ENCODE measurements around the gene PFN3.

PFN3 gene

DNA sequence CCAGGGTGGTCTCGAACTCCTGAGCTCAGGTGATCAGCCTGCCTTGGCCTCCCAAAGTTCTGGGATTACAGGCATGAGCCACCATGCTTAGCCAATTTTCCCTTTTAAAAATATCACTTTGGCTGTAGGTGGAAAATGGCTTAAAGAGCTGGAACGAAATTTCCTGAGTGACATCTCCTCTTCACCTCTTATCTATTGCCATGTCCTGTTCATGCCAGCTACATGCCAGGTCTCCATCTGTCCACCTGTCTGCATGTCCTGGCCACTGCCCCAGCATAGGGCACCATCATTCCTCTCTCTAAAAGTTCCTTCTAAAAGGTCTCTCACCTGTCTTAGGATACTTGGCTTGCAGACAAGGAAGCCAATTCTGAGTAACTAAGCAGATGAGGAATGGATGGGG, 23.2 kb upstream of the PFN3 start:
- no peak for TF ChIP-seq GATA3 (IDR thresholded peaks at IDR 0.05; ENCODE audit: low read depth, low read length)
- no peak for TF ChIP-seq GATA2 (IDR thresholded peaks at IDR 0.05; ENCODE audit: low read depth, low read length)

DNA sequence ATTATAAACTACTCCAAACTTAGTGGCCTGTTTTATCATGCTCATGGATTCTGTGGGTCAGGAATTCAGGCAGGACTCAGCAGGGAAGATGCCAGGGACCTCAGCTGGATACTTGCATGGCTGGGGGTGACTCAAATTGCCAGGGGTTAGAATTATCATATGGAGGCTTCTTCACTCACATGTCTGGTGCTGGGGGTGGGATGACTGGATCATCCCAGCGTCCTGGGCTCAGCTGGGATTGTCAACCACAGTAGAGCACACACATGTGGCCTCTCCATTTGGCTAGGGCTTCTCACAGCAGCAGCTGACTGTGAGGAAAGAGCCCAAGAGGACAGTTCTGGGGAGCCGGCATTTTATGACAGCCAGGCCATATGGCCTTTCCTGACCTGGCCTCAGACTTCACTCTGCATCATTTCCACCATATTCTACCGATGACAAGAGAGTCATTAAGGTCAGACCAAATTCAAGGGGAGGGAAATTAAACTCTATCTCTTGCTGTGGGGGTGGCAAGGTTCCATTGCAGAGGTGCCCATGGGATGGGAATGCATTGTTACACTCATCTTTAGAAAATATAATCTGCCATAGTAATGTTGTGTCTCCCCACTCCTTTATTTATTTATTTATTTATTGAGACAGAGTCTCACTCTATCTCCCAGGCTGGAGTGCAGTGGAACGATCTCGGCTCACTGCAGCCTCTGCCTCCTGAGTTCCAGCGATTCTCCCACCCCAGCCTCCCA, 20.8 kb upstream of the PFN3 start:
- TF ChIP-seq GATA3 (IDR thresholded peaks at IDR 0.05; ENCODE audit: low read depth, low read length): no peak
- TF ChIP-seq GATA2 (IDR thresholded peaks at IDR 0.05; ENCODE audit: low read depth, low read length): no peak

DNA sequence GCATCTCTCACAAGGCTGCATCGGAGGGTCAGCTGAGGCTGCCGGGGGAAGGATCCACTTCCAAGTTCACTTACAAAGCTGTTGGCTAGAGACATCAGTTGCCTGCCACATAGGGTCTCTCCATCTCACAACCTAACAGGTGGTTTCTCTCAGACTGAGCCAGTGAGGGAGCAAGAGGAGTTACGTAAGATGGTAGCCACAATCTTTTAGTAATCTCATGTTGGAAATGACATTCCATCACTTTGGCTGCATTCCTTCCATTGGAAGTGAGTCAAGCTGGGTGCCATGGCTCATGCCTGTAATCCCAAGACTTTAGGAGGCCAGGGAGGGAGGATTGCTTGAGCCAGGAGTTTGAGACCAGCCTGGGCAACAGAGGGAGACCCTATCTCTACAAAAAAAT, 18.6 kb upstream of the PFN3 start:
- TF ChIP-seq GATA2 (IDR thresholded peaks at IDR 0.05; ENCODE audit: low read depth, low read length) (no peak), GATA3 (IDR thresholded peaks at IDR 0.05; ENCODE audit: low read depth, low read length) (no peak)

DNA sequence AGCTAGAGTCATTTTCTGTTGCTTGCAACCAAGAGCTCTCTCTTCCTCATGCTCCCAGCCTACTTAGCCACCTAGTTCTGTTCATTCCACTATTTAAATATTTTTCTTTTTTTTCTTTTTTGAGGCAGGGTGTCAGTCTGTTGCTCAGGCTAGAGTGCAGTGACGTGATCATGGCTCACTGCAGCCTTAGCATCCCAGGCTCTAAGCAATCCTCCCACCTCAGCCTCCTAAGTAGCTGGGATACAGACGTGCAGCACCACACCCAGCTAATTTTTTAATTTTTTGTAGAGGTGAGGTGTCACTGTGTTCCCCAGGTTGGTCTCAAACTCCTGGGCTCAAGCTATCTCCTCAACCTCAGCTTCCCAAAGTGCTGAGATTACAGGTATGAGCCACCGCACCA, 14.0 kb upstream of the PFN3 start:
- no peak for TF ChIP-seq GATA3 (IDR thresholded peaks at IDR 0.05; ENCODE audit: low read depth, low read length)
- TF ChIP-seq GATA2 (IDR thresholded peaks at IDR 0.05; ENCODE audit: low read depth, low read length): no peak

DNA sequence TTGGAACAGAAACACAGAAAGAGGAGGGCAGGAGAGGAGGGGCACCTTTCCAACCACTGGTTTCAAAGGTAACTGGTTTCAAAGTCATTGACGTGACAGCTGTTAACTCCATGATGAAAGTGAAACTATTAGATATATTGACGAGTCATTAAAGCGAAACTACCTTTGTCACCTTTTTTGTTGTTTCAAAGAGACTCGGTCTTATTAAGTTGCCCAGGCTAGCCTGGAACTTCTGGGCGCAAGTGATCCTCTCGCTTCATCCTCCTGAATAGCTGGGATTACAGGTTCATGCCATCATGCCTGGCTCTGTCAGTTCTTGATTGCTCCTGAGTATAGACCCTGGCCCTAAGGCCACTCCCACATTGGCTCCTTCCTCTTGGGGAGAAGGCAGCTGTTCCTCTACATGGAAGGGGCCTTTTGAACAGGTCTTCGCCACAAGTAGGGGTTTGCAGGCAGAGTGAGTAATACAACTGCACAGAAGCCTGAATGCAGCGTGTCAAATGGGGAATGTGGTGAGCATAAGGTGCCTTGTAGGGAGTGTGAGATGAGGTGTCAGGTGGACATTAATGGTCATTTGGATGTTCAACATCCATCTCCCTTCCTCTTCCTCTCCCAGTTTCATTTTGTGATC, 12.3 kb upstream of the PFN3 start:
- TF ChIP-seq GATA2 (IDR thresholded peaks at IDR 0.05; ENCODE audit: low read depth, low read length): no peak
- no peak for TF ChIP-seq GATA3 (IDR thresholded peaks at IDR 0.05; ENCODE audit: low read depth, low read length)

DNA sequence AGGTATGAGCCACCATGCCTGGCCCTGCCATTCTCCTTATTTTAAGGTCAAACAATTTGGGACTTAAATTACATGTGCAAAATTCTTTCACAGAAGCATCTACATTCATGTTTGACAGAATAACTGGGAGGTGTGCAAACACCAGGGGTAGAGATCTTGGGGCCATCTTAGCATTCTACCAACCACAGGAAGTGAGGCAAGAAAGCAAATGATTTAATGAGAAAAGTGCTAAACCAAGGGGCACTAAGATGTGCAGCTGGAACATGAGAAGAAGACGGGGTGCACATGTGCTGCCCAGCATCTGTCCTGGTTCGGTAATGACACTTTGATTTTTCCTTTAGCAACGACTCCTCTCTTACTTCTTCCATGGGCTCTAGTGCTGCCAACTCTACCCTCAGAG, 10.1 kb upstream of the PFN3 start:
- TF ChIP-seq GATA2 (IDR thresholded peaks at IDR 0.05; ENCODE audit: low read depth, low read length): no peak
- TF ChIP-seq GATA3 (IDR thresholded peaks at IDR 0.05; ENCODE audit: low read depth, low read length): no peak

DNA sequence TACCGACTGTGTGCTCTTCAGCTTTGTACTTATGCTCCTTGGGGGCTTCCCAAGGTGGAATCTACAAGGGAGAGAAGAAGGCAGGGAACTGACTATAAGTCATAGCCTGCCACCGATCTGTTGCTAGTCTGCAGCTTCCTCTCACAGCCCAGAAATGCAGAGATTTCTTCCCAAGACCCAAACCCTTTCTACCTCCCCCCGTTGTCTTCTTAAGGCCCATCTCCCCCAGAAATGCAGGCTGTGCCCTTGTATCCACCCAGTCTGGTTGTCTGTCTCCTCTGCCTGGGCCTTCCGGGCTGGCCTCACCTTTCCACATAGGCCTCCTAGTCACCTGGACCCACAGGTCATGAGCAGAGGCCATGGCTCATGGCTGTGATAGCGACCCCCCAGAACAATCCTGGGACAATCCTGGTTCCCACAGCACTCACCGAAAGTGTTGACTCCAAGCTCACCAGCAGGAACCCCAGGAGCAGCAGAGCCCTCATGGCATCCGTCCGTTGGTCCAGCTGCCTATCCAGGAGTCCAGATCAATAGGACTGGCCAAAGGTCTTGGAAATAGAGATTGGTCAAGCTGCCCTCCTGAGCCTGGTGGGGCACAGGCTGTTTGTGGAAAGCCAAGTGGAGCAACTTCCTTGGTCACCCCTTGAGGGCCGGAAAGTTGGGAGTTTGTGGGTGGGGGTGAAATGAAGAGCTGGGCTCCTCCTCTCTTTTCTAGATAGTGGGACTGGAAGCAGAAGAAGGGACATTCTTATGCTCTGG, 8.8 kb upstream of the PFN3 start, which contains the start of gene F12:
Gene F12 (minus strand): TSS at position 522 of the 759 bp plus-strand sequence. CDS start 37 bp downstream, at position 485.
- TF ChIP-seq GATA3 (IDR thresholded peaks at IDR 0.05; ENCODE audit: low read depth, low read length): no peak

DNA sequence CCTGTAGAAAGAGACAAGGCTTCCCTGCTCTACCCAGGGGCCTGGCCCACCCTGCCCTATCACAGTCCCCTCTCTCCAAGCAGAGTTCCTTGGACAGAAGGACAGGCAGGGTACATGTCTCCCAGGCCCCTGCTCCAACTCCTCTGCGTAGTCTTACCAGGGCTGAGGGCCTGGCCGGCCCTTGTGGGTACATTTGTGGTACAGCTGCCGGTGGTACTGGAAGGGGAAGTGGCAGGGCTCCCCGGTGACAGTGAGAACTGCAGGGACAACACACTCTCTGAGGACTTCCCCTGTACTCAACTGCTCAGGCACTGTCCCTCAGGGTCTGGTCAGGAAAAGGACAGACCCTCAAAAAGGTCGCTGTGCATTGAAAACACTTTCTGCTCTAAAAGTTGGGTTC, 5.3 kb upstream of the PFN3 start:
- TF ChIP-seq GATA3 (IDR thresholded peaks at IDR 0.05; ENCODE audit: low read depth, low read length) (no peak), GATA2 (IDR thresholded peaks at IDR 0.05; ENCODE audit: low read depth, low read length) (no peak)

DNA sequence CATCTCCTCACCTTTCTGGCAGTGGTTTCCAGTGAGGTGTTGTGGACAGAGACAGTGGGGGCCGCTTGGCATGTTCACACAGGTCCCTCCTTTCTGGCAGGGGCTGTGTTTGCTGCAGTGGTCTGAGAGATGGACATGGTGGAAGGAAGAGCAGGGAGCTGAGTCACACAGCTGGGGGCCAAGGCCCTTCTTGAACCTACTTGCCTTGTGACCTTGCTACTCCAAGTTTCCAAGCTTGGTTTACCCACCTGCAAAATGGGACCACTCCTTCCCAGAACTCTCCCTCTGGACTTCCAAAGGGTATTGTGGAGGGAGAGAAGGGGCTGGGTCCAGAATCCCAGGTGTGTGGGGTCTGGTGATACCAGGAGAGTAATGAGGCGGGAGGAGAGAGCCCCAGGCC, 4.9 kb upstream of the PFN3 start:
- TF ChIP-seq GATA2 (IDR thresholded peaks at IDR 0.05; ENCODE audit: low read depth, low read length) (no peak), GATA3 (IDR thresholded peaks at IDR 0.05; ENCODE audit: low read depth, low read length) (no peak)

DNA sequence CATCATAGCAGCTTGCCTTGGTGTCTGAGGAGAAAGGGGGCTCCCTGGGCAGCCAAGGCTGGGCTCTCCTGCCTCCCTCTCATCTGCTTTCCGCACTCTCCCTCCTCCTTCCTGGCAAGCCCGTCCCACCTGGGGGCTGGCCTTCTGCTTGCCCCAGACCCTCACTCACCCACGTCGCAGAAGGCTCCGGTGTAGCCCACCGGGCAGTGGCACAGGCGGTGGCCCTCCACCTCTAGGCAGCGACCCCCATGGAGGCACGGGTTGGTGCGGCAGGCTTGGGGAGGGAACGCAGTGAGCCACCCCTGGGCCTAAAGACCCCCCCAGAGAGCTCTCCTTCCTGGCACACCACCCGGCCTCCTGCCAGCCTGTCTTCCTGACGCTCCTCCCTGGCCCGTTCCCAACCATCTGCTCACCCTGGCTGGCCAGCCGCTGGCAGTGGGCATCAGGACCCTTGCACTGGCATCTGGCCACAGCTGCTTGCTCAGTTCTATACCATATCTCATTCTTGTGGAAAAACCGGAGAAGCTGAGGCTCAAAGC, 4.2 kb upstream of the PFN3 start:
- TF ChIP-seq GATA2 (IDR thresholded peaks at IDR 0.05; ENCODE audit: low read depth, low read length) (no peak), GATA3 (IDR thresholded peaks at IDR 0.05; ENCODE audit: low read depth, low read length) (no peak)

DNA sequence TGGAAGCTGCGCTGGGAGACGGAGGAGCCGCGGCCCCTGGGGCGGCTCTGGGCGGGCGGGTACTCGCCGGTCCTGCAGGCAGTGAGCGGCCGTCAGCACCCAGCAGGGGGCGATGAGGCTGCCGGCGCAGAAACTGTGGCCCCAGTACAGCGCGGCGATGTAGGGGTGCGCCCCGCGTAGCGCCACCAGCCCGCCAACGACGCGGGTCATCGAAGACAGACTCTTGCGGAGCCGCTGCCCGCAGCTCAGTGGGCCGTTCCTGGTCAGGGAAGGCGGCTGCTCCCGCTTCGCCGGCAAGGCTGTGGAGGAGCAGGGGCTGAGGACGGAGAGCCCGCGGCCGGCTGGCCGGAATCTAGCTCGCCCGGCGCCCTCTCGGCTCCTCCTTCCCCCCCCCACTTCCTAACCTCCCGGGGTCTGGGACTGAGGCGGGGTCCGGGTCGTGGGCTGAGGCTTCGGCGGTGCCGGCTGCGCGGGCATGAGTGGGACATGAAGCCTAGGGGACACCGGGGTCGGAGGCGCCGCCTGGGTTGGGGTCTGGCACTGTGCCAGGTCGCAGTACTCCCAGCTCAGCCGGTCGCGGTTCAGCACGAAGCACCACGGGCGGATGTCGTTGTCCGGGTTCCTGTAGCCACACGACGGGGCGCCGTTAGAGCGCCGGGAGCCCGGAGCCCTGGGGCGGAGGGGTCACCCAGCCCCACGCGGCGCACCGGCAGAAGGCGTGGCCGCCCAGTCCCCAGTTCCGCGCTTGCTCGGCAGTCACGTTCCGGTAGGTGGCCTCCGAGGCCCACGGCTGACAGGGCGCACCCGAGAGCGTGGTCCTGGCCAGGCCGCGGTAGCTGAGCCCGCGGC, 3.6 kb upstream of the PFN3 start:
- TF ChIP-seq GATA3 (IDR thresholded peaks at IDR 0.05; ENCODE audit: low read depth, low read length): no peak
- no peak for TF ChIP-seq GATA2 (IDR thresholded peaks at IDR 0.05; ENCODE audit: low read depth, low read length)

DNA sequence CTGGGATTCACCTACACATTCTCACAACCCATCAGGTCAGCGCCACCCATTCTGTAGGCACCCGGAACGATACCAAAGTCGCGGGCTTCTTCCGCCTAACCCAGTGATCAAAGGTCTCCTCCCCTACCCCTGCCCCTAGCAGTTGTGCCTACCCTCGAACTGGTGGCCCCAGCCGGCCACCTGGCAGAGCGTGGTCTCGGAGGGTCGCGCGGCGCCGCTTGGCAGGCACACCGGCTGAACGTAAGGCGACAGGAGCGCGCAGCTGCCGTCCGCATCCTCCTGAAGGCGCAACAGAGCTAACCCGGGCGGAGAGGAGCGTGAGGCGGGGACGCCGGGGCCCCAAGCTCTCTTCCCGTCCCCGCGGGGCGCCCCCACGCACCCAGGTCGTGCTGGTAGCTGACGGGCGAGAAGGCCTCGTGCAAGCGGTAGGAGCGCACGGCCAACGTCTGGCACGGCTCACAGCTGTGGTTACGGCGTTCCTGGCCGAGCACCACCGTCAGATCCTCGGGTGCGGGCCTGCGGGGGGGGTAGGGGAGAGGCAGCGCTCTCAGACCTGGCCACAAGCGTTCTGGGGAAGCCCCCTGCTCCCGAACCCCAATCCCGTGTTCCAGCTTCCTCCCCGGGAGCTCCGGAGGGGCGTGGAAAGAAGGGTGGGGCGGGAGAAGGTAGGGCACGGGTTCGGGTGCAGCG, 2.8 kb upstream of the PFN3 start:
- TF ChIP-seq GATA3 (IDR thresholded peaks at IDR 0.05; ENCODE audit: low read depth, low read length) (no peak), GATA2 (IDR thresholded peaks at IDR 0.05; ENCODE audit: low read depth, low read length) (no peak)

Data from SH-SY5Y (cell line).